ENCODE measurements around the gene ABCB8. TPM values are rescaled to one million over a fixed set of nuclear protein-coding genes. Genes with fewer than 3 reads are reported as not detected.

Gene ABCB8
- 10 to 100 TPM; 16.9 to 35.2 (median 21.1) TPM for polyA plus RNA-seq (ENCODE audit: insufficient read length in 4 of 4)

- DNase-seq (ENCODE audit: low read depth in 4 of 4, low spot score in 3 of 4) = peak; percentile 99 to 100 (median 100)
Measured at GRCh38 chr7:151028131-151028947, at the start of gene ABCB8. Gene ABCB8 (plus strand): TSS chr7:151028450. CDS start chr7:151028516, 66 bp downstream.

- no peak for DNase-seq (ENCODE audit: low read depth in 4 of 4, low spot score in 3 of 4)
Measured at GRCh38 chr7:150979713-150980390, 48.4 kb upstream of the ABCB8 start.

GRCh38 chr7:150980663-150981062, 47.6 kb upstream of the ABCB8 start:
- no peak for DNase-seq (ENCODE audit: low read depth in 4 of 4, low spot score in 3 of 4)

- no peak for DNase-seq (ENCODE audit: low read depth in 4 of 4, low spot score in 3 of 4)
Measured at GRCh38 chr7:150981644-150982043, 46.6 kb upstream of the ABCB8 start.

GRCh38 chr7:150982351-150982750, 45.9 kb upstream of the ABCB8 start:
- no peak for DNase-seq (ENCODE audit: low read depth in 4 of 4, low spot score in 3 of 4)

GRCh38 chr7:150983893-150984368, 44.3 kb upstream of the ABCB8 start:
- no peak for DNase-seq (ENCODE audit: low read depth in 4 of 4, low spot score in 3 of 4)

- DNase-seq (ENCODE audit: low read depth in 4 of 4, low spot score in 3 of 4) = no peak
Measured at GRCh38 chr7:150986099-150986512, 42.1 kb upstream of the ABCB8 start.

- DNase-seq (ENCODE audit: low read depth in 4 of 4, low spot score in 3 of 4) = no peak
Measured at GRCh38 chr7:150986556-150986955, 41.7 kb upstream of the ABCB8 start.

GRCh38 chr7:150988230-150989226, 39.7 kb upstream of the ABCB8 start:
- no peak for DNase-seq (ENCODE audit: low read depth in 4 of 4, low spot score in 3 of 4)

- DNase-seq (ENCODE audit: low read depth in 4 of 4, low spot score in 3 of 4) = no peak
Measured at GRCh38 chr7:150989456-150989855, 38.8 kb upstream of the ABCB8 start.

GRCh38 chr7:150990416-150991186, 37.6 kb upstream of the ABCB8 start, which contains the start of gene NOS3:
Gene NOS3 (plus strand): TSS chr7:150991017. CDS start chr7:150993804, 2,787 bp downstream.
- no peak for DNase-seq (ENCODE audit: low read depth in 4 of 4, low spot score in 3 of 4)

GRCh38 chr7:150992051-150992640, 36.1 kb upstream of the ABCB8 start:
- DNase-seq (ENCODE audit: low read depth in 4 of 4, low spot score in 3 of 4) = no peak

- no peak for DNase-seq (ENCODE audit: low read depth in 4 of 4, low spot score in 3 of 4)
Measured at GRCh38 chr7:150992833-150993302, 35.4 kb upstream of the ABCB8 start.

GRCh38 chr7:150993511-150993910, 34.7 kb upstream of the ABCB8 start:
- DNase-seq (ENCODE audit: low read depth in 4 of 4, low spot score in 3 of 4) = no peak

GRCh38 chr7:150994141-150994837, 34.0 kb upstream of the ABCB8 start:
- DNase-seq (ENCODE audit: low read depth in 4 of 4, low spot score in 3 of 4) = no peak

- DNase-seq (ENCODE audit: low read depth in 4 of 4, low spot score in 3 of 4) = no peak
Measured at GRCh38 chr7:150994838-150995510, 33.3 kb upstream of the ABCB8 start.

- no peak for DNase-seq (ENCODE audit: low read depth in 4 of 4, low spot score in 3 of 4)
Measured at GRCh38 chr7:150996376-150997074, 31.7 kb upstream of the ABCB8 start.

All from left renal pelvis (tissue), 4 donors.